Neural cell (in vitro differentiated cells): ENCODE data around the gene NDUFA9. TPM values are rescaled to one million over a fixed set of nuclear protein-coding genes. Genes with fewer than 3 reads are reported as not detected.

Source experiments
- H2AFZ ChIP-seq: fragments of 200-600, 300-800 bp; sonication (generic), shearing (Covaris generic); 2 replicates; pipeline ENCODE4 v1.6.0; 2014; ENCODE audit warnings: low read depth, mild to moderate bottlenecking, antibody characterized with exemption, low read length, moderate library complexity
- H3F3A ChIP-seq: fragments of 200-600 bp; shearing (Covaris generic); 2 replicates; pipeline ENCODE4 v1.6.1; 2016; ENCODE audit warnings: mild to moderate bottlenecking, moderate library complexity, mixed read lengths, antibody characterized with exemption, low read length; ENCODE audit not compliant: insufficient read depth, poor library complexity, severe bottlenecking
- H3K27ac ChIP-seq: fragments of 200-600, 300-800 bp; sonication (generic), shearing (Covaris generic); 2 replicates; pipeline ENCODE4 v1.5.1; 2014; ENCODE audit warnings: mild to moderate bottlenecking, low read length, moderate library complexity
- H3K27me3 ChIP-seq: fragments of 300-800, 200-600 bp; sonication (generic), shearing (Covaris generic); 2 replicates; pipeline ENCODE4 v1.6.0; 2014; ENCODE audit warnings: mild to moderate bottlenecking, low read depth, low read length, moderate library complexity; ENCODE audit not compliant: insufficient read depth
- H3K36me3 ChIP-seq: fragments of 300-800, 200-600 bp; sonication (generic), shearing (Covaris generic); 2 replicates; pipeline ENCODE4 v1.5.1; 2014; ENCODE audit warnings: mild to moderate bottlenecking, antibody characterized with exemption, low read length, moderate library complexity; ENCODE audit not compliant: insufficient read depth
- H3K4me2 ChIP-seq: fragments of 300-800, 200-600 bp; sonication (generic), shearing (Covaris generic); 2 replicates; pipeline ENCODE4 v1.6.0; 2014; ENCODE audit warnings: mild to moderate bottlenecking, low read length
- H3K4me3 ChIP-seq: fragments of 300-800, 200-600 bp; sonication (generic), shearing (Covaris generic); 2 replicates; pipeline ENCODE4 v1.5.1; 2014; ENCODE audit warnings: mild to moderate bottlenecking, low read length, moderate library complexity
- H3K79me2 ChIP-seq: fragments of 200-600 bp; shearing (Covaris generic); replicated peaks from 2 replicates; pipeline ENCODE4 v1.6.0; 2014; ENCODE audit warnings: mild to moderate bottlenecking, low read length, moderate library complexity; ENCODE audit not compliant: insufficient read depth
- H3K9ac ChIP-seq: fragments of 300-800, 200-600 bp; sonication (generic), shearing (Covaris generic); 2 replicates; pipeline ENCODE4 v1.6.1; 2016; ENCODE audit warnings: mild to moderate bottlenecking, low read length, mixed read lengths
- H3K9me2 ChIP-seq: fragments of 200-600 bp; shearing (Covaris generic); 2 replicates; pipeline ENCODE4 v1.6.1; 2016; ENCODE audit warnings: mild to moderate bottlenecking, low read length, mixed read lengths; ENCODE audit not compliant: insufficient read depth
- H3K9me3 ChIP-seq: fragments of 200-600, 300-800 bp; sonication (generic), shearing (Covaris generic); 2 replicates; pipeline ENCODE4 v1.6.1; 2016; ENCODE audit warnings: mild to moderate bottlenecking, mixed run types, low read length, moderate library complexity, mixed read lengths
- H4K20me1 ChIP-seq: fragments of 200-600 bp; shearing (Covaris generic); 2 replicates; pipeline ENCODE4 v1.6.1; 2016; ENCODE audit warnings: mild to moderate bottlenecking, mixed run types; ENCODE audit not compliant: insufficient read depth
- CTCF ChIP-seq: fragments of 450-650 bp; IDR thresholded peaks from 2 replicates; pipeline ENCODE4 v1.5.1; 2014; ENCODE audit warnings: antibody characterized with exemption, mild to moderate bottlenecking, moderate library complexity; ENCODE audit not compliant: poor library complexity, severe bottlenecking
- EP300 ChIP-seq: fragments of 450-650 bp; conservative IDR thresholded peaks from 2 replicates; pipeline ENCODE4 v1.6.1; 2014; ENCODE audit warnings: antibody characterized with exemption, mild to moderate bottlenecking, moderate library complexity; ENCODE audit not compliant: poor library complexity, severe bottlenecking
- EZH2 ChIP-seq: fragments of 200-600, 300-800 bp; shearing (Covaris generic), sonication (generic); IDR thresholded peaks from 2 replicates; pipeline ENCODE4 v1.6.1; 2014; ENCODE audit warnings: antibody characterized with exemption, low read length, borderline replicate concordance, mild to moderate bottlenecking; ENCODE audit not compliant: insufficient read depth, poor library complexity, severe bottlenecking
- MXI1 ChIP-seq: fragments of 450-650 bp; conservative IDR thresholded peaks from 2 replicates; pipeline ENCODE4 v1.6.1; 2014; ENCODE audit warnings: antibody characterized with exemption, mild to moderate bottlenecking; ENCODE audit not compliant: poor library complexity, severe bottlenecking
- POLR2AphosphoS5 ChIP-seq: IDR thresholded peaks from 2 replicates; pipeline ENCODE4 v1.6.1; 2012
- RAD21 ChIP-seq: fragments of 450-650 bp; conservative IDR thresholded peaks from 2 replicates; pipeline ENCODE4 v1.6.1; 2014; ENCODE audit warnings: antibody characterized with exemption, mild to moderate bottlenecking, moderate library complexity
- REST ChIP-seq: IDR thresholded peaks from 2 replicates; pipeline ENCODE4 v1.6.1; 2012; ENCODE audit warnings: borderline replicate concordance
- SMC3 ChIP-seq: fragments of 450-650 bp; conservative IDR thresholded peaks from 2 replicates; pipeline ENCODE4 v1.6.1; 2014; ENCODE audit warnings: antibody characterized with exemption, mild to moderate bottlenecking, moderate library complexity; ENCODE audit not compliant: poor library complexity
- TAF1 ChIP-seq: IDR thresholded peaks from 2 replicates; pipeline ENCODE4 v1.6.1; 2012; ENCODE audit warnings: low read depth
- polyA plus RNA-seq: library from polyadenylated mRNA; depleted of rRNA; stranded (reverse); fragments of >200 nt; gene quantifications from 2 replicates; pipeline ENCODE4 v1.2.3, GENCODE V29; 2014

The NDUFA9 gene
- polyA plus RNA-seq, 1 donor from 2014 or later, result 73.3 TPM

- Histone ChIP-seq H3K27ac (no peak overlapping the region), H3K4me2 (no peak overlapping the region), H3F3A (peaks cover 4% of the 10 kb centered on the region), H4K20me1 (no peaks in the 10 kb centered on the region), H3K4me3 (no peak overlapping the region), H3K27me3 (no peaks in the 10 kb centered on the region), H3K36me3 (no peaks in the 10 kb centered on the region), H3K9ac (no peak overlapping the region), H3K9me2 (no peaks in the 10 kb centered on the region), H3K79me2 (peaks cover 7% of the 10 kb centered on the region), H3K9me3 (no peaks in the 10 kb centered on the region), H2AFZ (no peak overlapping the region)
- TF ChIP-seq RAD21 (no peak), CTCF (no peak), POLR2AphosphoS5 (no peak), MXI1 (no peak), EP300 (no peak), REST (no peak), TAF1 (no peak), SMC3 (no peak), EZH2 (no peak)
Measured at GRCh38 chr12:4645023-4645422, 3.9 kb upstream of the NDUFA9 start.

GRCh38 chr12:4648104-4648500, 812 bp upstream of the NDUFA9 start:
- Histone ChIP-seq H2AFZ (peak overlapping the region; percentile 98), H3K36me3 (no peaks in the 10 kb centered on the region), H3K27me3 (no peaks in the 10 kb centered on the region), H3K27ac (peak overlapping the region; percentile 94), H3K4me3 (peak overlapping the region; percentile 69), H3F3A (peaks cover 4% of the 10 kb centered on the region), H3K4me2 (peak overlapping the region; percentile 94), H3K9me3 (no peaks in the 10 kb centered on the region), H3K79me2 (peaks cover 38% of the 10 kb centered on the region), H4K20me1 (no peaks in the 10 kb centered on the region), H3K9me2 (no peaks in the 10 kb centered on the region), H3K9ac (peak overlapping the region; percentile 89)
- no peak for TF ChIP-seq EP300
- TF ChIP-seq POLR2AphosphoS5, result no peak
- no peak for TF ChIP-seq RAD21
- no peak for TF ChIP-seq REST
- no peak for TF ChIP-seq SMC3
- TF ChIP-seq CTCF, result no peak
- no peak for TF ChIP-seq MXI1
- no peak for TF ChIP-seq TAF1
- no peak for TF ChIP-seq EZH2
